Heart right ventricle (tissue), 16 donors: ENCODE results near the gene NR2F6. TPM values are rescaled to one million over a fixed set of nuclear protein-coding genes. Genes with fewer than 3 reads are reported as not detected.

Experiments used
- ATAC-seq, 8 donors: fragments of 200-7000 bp; cut with Tn5 transposase; one replicate each; pipeline ENCODE4 v1.9.1; 2020; ENCODE audit warnings: mild to moderate bottlenecking in 8 of 8, moderate library complexity in 8 of 8, moderate number of reproducible peaks in 1 of 8
- DNase-seq, 2 donors: peaks; one replicate each; pipeline ENCODE4 v3.0.0-alpha.2; 2020
- H3K27ac ChIP-seq, 10 donors: fragments of 200-600 bp; sonication (generic) in 2 of 10; one replicate each; pipeline versions ENCODE4 v1.5.0 to v1.8.0; 2020 to 2022; ENCODE audit warnings: mild to moderate bottlenecking in 3 of 10
- H3K27me3 ChIP-seq, 7 donors: fragments of 200-600 bp; one replicate each; pipeline ENCODE4 v1.8.0; 2021 to 2022; ENCODE audit warnings: mild to moderate bottlenecking in 2 of 7
- H3K36me3 ChIP-seq, 9 donors: fragments of 200-600 bp; sonication (generic) in 1 of 9; one replicate each; pipeline versions ENCODE4 v1.5.0 to v1.8.0; 2020 to 2022; ENCODE audit warnings: mild to moderate bottlenecking in 2 of 9
- H3K4me1 ChIP-seq, 9 donors: fragments of 200-600 bp; sonication (generic) in 1 of 9; one replicate each; pipeline versions ENCODE4 v1.5.0 to v1.8.0; 2020 to 2022; ENCODE audit warnings: mild to moderate bottlenecking in 4 of 9
- H3K4me3 ChIP-seq, 10 donors: fragments of 200-600 bp; sonication (generic) in 2 of 10; one replicate each; pipeline versions ENCODE4 v1.5.0 to v1.8.0; 2020 to 2022; ENCODE audit warnings: mild to moderate bottlenecking in 7 of 10, moderate library complexity in 2 of 10
- H3K9me3 ChIP-seq, 11 donors: fragments of 200-600 bp in 10 of 11; sonication (generic) in 2 of 11; one replicate each; pipeline versions ENCODE4 v1.5.0 to v1.8.0; 2013 to 2022; ENCODE audit warnings: mild to moderate bottlenecking in 2 of 11, control low read depth in 1 of 11, moderate library complexity in 1 of 11
- WGBS, 2 donors: extraction: QIAGEN DNeasy Blood & Tissue Kit; methylation state at CpG; one replicate each; pipeline ENCODE4 v1.1.7; 2013; ENCODE audit warnings: inconsistent platforms in 1 of 2; 5-methylcytosine and 5-hydroxymethylcytosine counted together
- intact Hi-C, 10 donors: fragments of 100-400 bp; cut with DNase I; formaldehyde crosslinking; loops; one replicate each; pipeline versions ENCODE4 v1.11.1 to v1.14.2; 2022
- polyA plus RNA-seq, 2 donors: library from polyadenylated mRNA; stranded (reverse); fragments of 200-250 nt; gene quantifications; one replicate each; pipeline ENCODE4 v1.2.3, GENCODE V29; 2013
- total RNA-seq, 10 donors: library from RNA; stranded (reverse); fragmentation: NEBNext Ultra II Directional in 3 of 10; extraction: Animal tissue kit (Norgen Biotek cat#: 25700) in 3 of 10; gene quantifications; one replicate each; pipeline versions ENCODE4 v1.2.1 to v1.2.4, GENCODE V29; 2021 to 2023
- TF ChIP-seq, protein P1 (sequence below), 9 donors: fragments of 200-600 bp; sonication (generic) in 2 of 9; IDR thresholded peaks; one replicate each; pipeline versions ENCODE4 v1.5.0 to v1.8.0; 2021 to 2022; ENCODE audit warnings: antibody characterized with exemption in 9 of 9, mild to moderate bottlenecking in 5 of 9, moderate library complexity in 1 of 9
- donor health status: Arrhythmogenic right ventricular cardiomyopathy.
- donor health status: ischemic (EF 13 %, LVEDD 7.1; RV severe dilation, severe dysfunction).
- donor health status: healthy with polysubstance abuse.
- donor health status: DM: no; HTN: yes; CAD: no.
- donor health status: DM: no; HTN: no; CAD: no.
- donor health status: ischemic (EF 25% LVEDD 6.9; RV normal size, moderate dysfunction).
- donor health status: ischemic (EF 25% LVEDD 5.7; RV mildly dilated, moderate dysfunction).
- donor health status: healthy.
- donor health status: DM: yes; HTN: yes; CAD: no.
- donor health status: Ischemic cardiomyopathy.
- donor health status: ischemic (EF 35%, LVEDD 5.7; RV mildly dilated, moderate dysfunction).
- donor health status: nonischemic (EF 11% LVEDD 7.7; RV severe dilation, severe dysfunction).
- donor health status: DM: yes; HTN: yes; CAD: no.
- donor health status: PGD.
- donor health status: ischemic (EF 29% LVEDD 5.4; RV normal size, mild dysfunction).
- donor health status: nonischemic (EF 23%, LVEDD 6.1; RV moderate dilation, normal function).

The NR2F6 gene
- total and polyA plus RNA-seq, 12 donors: 32.0 to 79.7 (median 42.2) TPM

DNA sequence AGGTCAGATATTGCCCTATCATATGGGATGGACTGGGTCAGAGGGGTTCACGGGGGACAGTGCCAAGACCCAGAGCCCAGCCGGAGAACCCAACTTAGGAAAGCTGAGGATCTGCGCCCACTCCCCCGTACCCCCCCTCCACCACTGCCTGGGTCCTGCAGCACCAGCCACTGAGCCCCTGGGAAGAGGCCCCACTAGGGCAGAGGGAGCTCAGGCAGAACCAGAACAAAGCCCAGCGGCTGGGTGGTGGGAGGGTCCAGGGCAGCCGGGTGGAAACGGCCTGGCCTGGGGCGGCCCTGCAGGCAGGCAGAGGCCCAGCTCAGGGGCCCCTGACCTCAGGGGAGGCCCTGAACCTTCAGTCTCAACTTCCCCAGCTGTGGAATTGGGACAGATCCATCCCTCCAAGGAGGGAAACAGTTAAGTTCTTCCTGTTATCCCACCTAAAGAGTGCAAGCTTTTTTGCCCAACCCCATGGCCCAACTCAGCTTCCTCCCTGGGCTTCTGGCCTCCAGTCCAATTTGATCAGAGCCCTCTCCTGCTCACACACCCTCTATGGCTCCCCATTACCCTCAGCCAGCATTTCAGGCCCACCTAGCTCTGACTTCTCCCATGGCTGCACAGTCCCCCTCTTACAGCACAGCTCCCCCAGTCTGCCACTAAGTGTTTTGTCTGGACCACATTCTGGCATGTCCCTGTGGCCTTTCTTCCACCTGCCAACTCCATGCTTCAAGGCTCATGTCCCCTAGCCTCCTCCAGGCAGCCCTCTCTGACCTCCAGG, 3.1 kb downstream of the NR2F6 start:
- ATAC-seq: no peak
- H3K4me3 ChIP-seq: peak overlapping the region in 5 of 10 donors; percentile 75 to 93 (median 89)
- DNase-seq: no peak
- H3K9me3 ChIP-seq: no peaks in the 10 kb centered on the region
- peaks cover 10 to 49% (median 36%) of the 10 kb centered on the region in 9 donors for H3K4me1 ChIP-seq
- intact Hi-C loops: no loop called here
- no peaks in the 10 kb centered on the region for H3K27me3 ChIP-seq
- peak overlapping the region in 8 of 10 donors; percentile 48 to 94 (median 88) for H3K27ac ChIP-seq
- H3K36me3 ChIP-seq: peaks cover 0 to 30% (median 0%) of the 10 kb centered on the region in 9 donors
- TF ChIP-seq, protein P1, sequence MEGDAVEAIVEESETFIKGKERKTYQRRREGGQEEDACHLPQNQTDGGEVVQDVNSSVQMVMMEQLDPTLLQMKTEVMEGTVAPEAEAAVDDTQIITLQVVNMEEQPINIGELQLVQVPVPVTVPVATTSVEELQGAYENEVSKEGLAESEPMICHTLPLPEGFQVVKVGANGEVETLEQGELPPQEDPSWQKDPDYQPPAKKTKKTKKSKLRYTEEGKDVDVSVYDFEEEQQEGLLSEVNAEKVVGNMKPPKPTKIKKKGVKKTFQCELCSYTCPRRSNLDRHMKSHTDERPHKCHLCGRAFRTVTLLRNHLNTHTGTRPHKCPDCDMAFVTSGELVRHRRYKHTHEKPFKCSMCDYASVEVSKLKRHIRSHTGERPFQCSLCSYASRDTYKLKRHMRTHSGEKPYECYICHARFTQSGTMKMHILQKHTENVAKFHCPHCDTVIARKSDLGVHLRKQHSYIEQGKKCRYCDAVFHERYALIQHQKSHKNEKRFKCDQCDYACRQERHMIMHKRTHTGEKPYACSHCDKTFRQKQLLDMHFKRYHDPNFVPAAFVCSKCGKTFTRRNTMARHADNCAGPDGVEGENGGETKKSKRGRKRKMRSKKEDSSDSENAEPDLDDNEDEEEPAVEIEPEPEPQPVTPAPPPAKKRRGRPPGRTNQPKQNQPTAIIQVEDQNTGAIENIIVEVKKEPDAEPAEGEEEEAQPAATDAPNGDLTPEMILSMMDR (IDR thresholded peaks at IDR 0.05): no peak
- WGBS, 2 donors: 61 to 64% methylated on average over 8 of the region's 8 CpGs

DNA sequence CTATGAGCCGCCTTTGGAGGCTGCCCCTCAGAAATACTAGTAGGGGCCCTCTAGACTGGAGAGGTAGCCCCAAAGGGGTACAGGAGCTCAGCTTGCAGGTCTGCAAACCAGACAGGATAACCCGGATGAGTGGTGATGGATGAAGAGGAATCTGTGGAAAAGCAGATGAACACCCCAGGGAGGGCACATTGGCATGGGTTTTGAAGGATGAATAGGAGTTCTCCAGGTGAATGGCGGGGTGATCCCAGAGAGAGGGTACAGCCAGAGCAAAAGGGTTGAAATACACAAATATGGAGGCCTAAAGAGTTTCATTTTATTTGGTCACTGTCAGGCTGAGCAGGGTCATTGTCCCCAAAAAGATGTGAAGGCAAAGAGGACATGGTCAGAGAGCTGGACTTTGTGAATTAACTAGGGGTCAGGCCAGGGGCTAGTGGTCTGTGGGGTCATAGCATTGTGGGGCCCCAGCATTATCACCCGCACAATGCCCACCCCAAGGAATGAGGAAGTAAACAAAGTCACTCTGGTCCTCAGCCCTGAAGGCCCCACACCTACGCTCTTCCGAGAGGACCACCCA, 4.8 kb downstream of the NR2F6 start:
- DNase-seq: no peak
- peaks cover 8 to 45% (median 34%) of the 10 kb centered on the region in 9 donors for H3K4me1 ChIP-seq

DNA sequence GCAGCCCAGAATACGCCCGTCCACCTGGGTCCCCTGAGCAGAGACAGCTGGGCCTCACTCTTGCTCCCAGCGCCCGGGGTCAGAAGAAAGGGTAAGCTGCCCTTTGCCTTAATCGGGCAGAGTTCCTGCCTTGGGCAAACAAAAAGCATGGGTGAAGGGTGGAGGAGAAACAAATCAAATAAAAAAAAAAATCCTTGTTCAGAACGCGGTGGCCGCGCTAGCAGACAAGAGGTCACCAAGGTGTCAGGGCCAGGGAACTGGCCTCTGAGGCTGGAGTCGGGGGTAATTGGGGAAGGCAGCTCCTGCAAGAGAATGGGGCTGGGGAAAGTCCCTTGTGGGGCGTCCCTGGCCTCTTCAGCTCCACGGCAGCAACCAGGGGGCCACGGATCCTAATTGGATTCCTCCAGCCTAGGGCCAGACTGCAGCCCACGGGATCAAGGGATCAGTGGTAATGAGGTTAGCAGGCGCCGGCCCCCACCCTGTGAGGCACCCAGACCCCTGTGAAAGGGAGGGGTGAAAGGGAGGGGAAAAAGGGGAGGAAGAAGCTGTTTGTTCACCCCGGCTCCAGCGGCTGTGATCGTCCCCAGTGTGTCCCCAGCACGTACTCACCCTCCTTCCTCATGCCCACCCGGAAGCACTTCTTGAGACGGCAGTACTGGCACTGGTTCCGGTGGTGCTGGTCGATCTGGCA, 5.5 kb downstream of the NR2F6 start:
- DNase-seq (no peak), ATAC-seq (no peak)
- 68 to 75% methylated on average over 24 of the region's 24 CpGs for WGBS, 2 donors
- intact Hi-C loops: no loop called here
- no peak overlapping the region for H3K4me3 ChIP-seq
- peak overlapping the region in 2 of 10 donors; percentile 38 to 94 for H3K27ac ChIP-seq
- TF ChIP-seq, protein P1 (IDR thresholded peaks at IDR 0.05): no peak
- H3K36me3 ChIP-seq: peaks cover 0 to 37% (median 0%) of the 10 kb centered on the region in 9 donors
- H3K9me3 ChIP-seq: no peaks in the 10 kb centered on the region
- H3K4me1 ChIP-seq: peaks cover 11 to 48% (median 37%) of the 10 kb centered on the region in 9 donors
- no peaks in the 10 kb centered on the region for H3K27me3 ChIP-seq

More for the DNA sequence above, 4.8 kb downstream of the NR2F6 start:
- no peak for ATAC-seq
- intact Hi-C loops: no loop called here
- WGBS, 2 donors: 97% methylated on average over 6 of the region's 6 CpGs
- H3K27me3 ChIP-seq: no peaks in the 10 kb centered on the region
- peaks cover 0 to 37% (median 0%) of the 10 kb centered on the region in 9 donors for H3K36me3 ChIP-seq
- H3K27ac ChIP-seq: peak overlapping the region in 6 of 10 donors; percentile 22 to 94 (median 80)
- H3K4me3 ChIP-seq: no peak overlapping the region
- H3K9me3 ChIP-seq: no peaks in the 10 kb centered on the region
- TF ChIP-seq, protein P1 (IDR thresholded peaks at IDR 0.05): no peak
